Adipocyte (in vitro differentiated cells): ENCODE results near the gene NOVA2.

Source experiments
- DNase-seq: peaks from one replicate; pipeline ENCODE4 v3.0.0-alpha.2; 2015; ENCODE audit warnings: low read depth
- H3K27me3 ChIP-seq: replicated peaks from 2 replicates; pipeline ENCODE4 v1.7.0; 2013; ENCODE audit warnings: mild to moderate bottlenecking, low read length, moderate library complexity; ENCODE audit not compliant: control insufficient read depth, insufficient read depth
- H3K36me3 ChIP-seq: 2 replicates; pipeline ENCODE4 v1.7.0; 2013; ENCODE audit warnings: low read length, mild to moderate bottlenecking, moderate library complexity; ENCODE audit not compliant: control insufficient read depth, insufficient read depth, severe bottlenecking
- H3K4me1 ChIP-seq: 2 replicates; pipeline ENCODE4 v1.7.0; 2013; ENCODE audit warnings: mild to moderate bottlenecking, low read length, moderate library complexity; ENCODE audit not compliant: control insufficient read depth, insufficient read depth
- H3K4me3 ChIP-seq: 2 replicates; pipeline ENCODE4 v1.7.0; 2013; ENCODE audit warnings: mild to moderate bottlenecking, low read length, moderate library complexity
- H3K9ac ChIP-seq: 2 replicates; pipeline ENCODE4 v1.7.0; 2013; ENCODE audit warnings: mild to moderate bottlenecking, low read length, moderate library complexity
- H3K9me3 ChIP-seq: 2 replicates; pipeline ENCODE4 v1.7.0; 2013; ENCODE audit warnings: mild to moderate bottlenecking, low read length, moderate library complexity; ENCODE audit not compliant: control insufficient read depth

NOVA2 gene

GRCh38 chr19:45996933-45997332, 23.3 kb upstream of the NOVA2 start:
- H3K4me1 ChIP-seq: peaks cover 12% of the 10 kb centered on the region
- no peak overlapping the region for H3K4me3 ChIP-seq
- no peaks in the 10 kb centered on the region for H3K27me3 ChIP-seq
- no peak for DNase-seq
- H3K9ac ChIP-seq: no peak overlapping the region
- no peaks in the 10 kb centered on the region for H3K36me3 ChIP-seq
- H3K9me3 ChIP-seq: no peaks in the 10 kb centered on the region

GRCh38 chr19:45995715-45996385, 22.2 kb upstream of the NOVA2 start:
- H3K36me3 ChIP-seq: no peaks in the 10 kb centered on the region
- DNase-seq: peak; percentile 36
- no peaks in the 10 kb centered on the region for H3K9me3 ChIP-seq
- H3K27me3 ChIP-seq: no peaks in the 10 kb centered on the region
- peak overlapping the region; percentile 87 for H3K9ac ChIP-seq
- H3K4me1 ChIP-seq: peaks cover 14% of the 10 kb centered on the region
- peak overlapping the region; percentile 87 for H3K4me3 ChIP-seq

DNA sequence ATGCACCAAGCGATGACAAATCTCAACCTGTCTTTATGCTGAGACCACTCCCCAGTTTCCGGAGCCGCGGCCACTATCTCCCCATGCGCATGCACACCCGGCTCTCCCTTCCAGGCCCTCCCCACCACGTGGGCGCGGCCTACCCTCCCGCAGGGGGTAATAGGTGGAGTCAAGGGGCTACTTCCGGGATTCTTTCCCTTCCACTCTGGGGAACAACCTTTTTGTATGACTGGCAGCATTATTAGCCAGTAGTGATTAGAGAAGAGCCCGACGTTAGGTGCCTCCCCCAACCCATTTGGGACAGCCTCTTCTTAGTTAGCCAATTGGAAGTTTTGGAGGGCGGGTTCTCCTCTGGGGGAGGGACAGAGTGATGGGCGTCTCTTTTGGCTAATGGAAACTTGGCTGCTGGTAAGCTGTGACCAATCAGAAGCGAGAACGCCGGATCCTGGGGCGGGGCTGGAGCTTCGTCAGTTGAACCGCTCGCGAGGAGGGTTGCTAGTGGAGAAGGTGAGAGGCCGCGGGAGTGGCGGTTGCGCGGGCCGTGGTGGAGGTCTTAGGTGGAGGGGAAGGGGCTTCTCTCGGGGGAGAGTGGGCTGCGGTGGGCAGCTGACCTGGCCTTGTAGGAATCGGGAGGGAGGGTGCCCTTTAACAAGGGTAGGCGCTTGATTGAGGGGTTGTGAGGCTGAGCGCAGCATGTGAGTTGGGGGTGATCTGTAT, 21.5 kb upstream of the NOVA2 start, which contains the start of gene CCDC61:
Gene CCDC61, plus strand, starts transcription at position 470 of the 717 bp plus-strand sequence. CDS start 7,552 bp downstream, outside the sequence.
- H3K4me1 ChIP-seq: peaks cover 19% of the 10 kb centered on the region
- peak; percentile 100 for DNase-seq
- H3K4me3 ChIP-seq: peak within 1 kb of the TSS; percentile 87
- H3K27me3 ChIP-seq: no peaks in the 10 kb centered on the region
- H3K9ac ChIP-seq: peak within 1 kb of the TSS; percentile 87
- no peaks in the 10 kb centered on the region for H3K36me3 ChIP-seq
- H3K9me3 ChIP-seq: no peaks in the 10 kb centered on the region

- Histone ChIP-seq H3K9ac (peak overlapping the region; percentile 74), H3K9me3 (no peaks in the 10 kb centered on the region), H3K4me1 (peaks cover 19% of the 10 kb centered on the region), H3K27me3 (no peaks in the 10 kb centered on the region), H3K4me3 (peak overlapping the region; percentile 82), H3K36me3 (no peaks in the 10 kb centered on the region)
- DNase-seq: no peak
These were observed 20.9 kb upstream of the NOVA2 start for GRCh38 chr19:45994456-45994997.

DNA sequence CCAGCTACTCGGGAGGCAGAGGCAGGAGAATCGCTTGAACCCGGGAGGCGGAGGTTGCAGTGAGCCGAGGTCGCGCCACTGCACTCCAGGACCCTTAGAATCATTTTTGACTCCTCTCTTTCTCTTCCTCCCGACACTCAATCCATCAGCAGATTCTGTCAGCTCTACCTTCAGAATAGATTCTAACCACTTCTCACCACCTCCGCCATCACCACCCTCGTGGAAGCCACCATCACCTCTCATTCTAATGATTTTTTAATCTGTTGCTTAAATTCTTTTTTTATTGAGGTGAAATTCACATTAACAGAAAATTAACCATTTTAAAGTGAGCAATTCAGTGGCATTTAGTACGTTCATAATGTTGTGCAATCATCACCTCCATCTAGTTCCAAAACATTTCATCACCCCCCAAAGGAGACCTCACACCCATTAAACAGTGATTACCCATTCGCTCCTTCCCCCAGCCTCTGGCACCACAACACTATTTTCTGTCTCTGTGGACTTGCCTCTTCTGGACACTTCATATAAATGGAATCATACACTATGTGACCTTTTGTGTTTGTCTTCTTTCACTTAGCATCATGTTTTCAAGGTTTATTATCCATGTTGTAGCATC, 16.6 kb upstream of the NOVA2 start:
- Histone ChIP-seq H3K36me3 (no peaks in the 10 kb centered on the region), H3K9me3 (no peaks in the 10 kb centered on the region)
- DNase-seq: no peak

GRCh38 chr19:45985321-45985720, 11.7 kb upstream of the NOVA2 start:
- Histone ChIP-seq H3K36me3 (no peaks in the 10 kb centered on the region), H3K9me3 (no peaks in the 10 kb centered on the region), H3K4me3 (no peak overlapping the region), H3K9ac (no peak overlapping the region), H3K27me3 (peaks cover 10% of the 10 kb centered on the region), H3K4me1 (peaks cover under 1% of the 10 kb centered on the region)
- no peak for DNase-seq

More for the DNA sequence above, 16.6 kb upstream of the NOVA2 start:
- no peak overlapping the region for H3K4me3 ChIP-seq
- H3K4me1 ChIP-seq: peaks cover 13% of the 10 kb centered on the region
- H3K27me3 ChIP-seq: no peaks in the 10 kb centered on the region
- no peak overlapping the region for H3K9ac ChIP-seq

DNA sequence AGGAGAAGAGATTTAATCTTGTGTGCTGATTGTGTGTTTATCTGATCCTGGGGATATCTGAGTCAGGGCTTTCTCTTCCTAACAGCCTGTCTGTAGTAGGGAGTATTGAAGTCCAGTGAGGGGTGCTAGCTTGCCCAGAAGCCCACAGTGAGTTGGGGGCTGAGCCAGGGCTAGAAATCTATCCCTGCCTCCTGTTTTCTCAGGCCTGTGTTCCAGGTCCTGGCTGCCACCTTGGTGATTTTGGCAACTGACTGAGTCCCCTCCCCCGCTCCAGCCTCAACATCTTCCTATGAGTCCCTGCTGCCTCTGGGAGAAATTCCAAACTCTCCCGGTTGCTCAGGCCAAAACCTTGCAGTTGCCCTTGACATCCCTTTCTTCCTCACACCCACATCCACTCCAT, 7.7 kb upstream of the NOVA2 start:
- H3K4me1 ChIP-seq: no peaks in the 10 kb centered on the region
- H3K36me3 ChIP-seq: no peaks in the 10 kb centered on the region
- no peaks in the 10 kb centered on the region for H3K9me3 ChIP-seq
- H3K9ac ChIP-seq: no peak overlapping the region
- no peak for DNase-seq
- peaks cover 21% of the 10 kb centered on the region for H3K27me3 ChIP-seq
- H3K4me3 ChIP-seq: no peak overlapping the region

GRCh38 chr19:45978156-45978555, 4.5 kb upstream of the NOVA2 start:
- Histone ChIP-seq H3K4me1 (no peaks in the 10 kb centered on the region), H3K36me3 (no peaks in the 10 kb centered on the region), H3K4me3 (no peak overlapping the region), H3K27me3 (peaks cover 33% of the 10 kb centered on the region), H3K9me3 (no peaks in the 10 kb centered on the region), H3K9ac (no peak overlapping the region)
- DNase-seq: no peak

GRCh38 chr19:45976178-45976577, 2.5 kb upstream of the NOVA2 start:
- H3K27me3 ChIP-seq: peaks cover 48% of the 10 kb centered on the region
- no peak for DNase-seq
- H3K4me3 ChIP-seq: no peak overlapping the region
- no peak overlapping the region for H3K9ac ChIP-seq
- no peaks in the 10 kb centered on the region for H3K4me1 ChIP-seq
- H3K36me3 ChIP-seq: no peaks in the 10 kb centered on the region
- H3K9me3 ChIP-seq: no peaks in the 10 kb centered on the region

DNA sequence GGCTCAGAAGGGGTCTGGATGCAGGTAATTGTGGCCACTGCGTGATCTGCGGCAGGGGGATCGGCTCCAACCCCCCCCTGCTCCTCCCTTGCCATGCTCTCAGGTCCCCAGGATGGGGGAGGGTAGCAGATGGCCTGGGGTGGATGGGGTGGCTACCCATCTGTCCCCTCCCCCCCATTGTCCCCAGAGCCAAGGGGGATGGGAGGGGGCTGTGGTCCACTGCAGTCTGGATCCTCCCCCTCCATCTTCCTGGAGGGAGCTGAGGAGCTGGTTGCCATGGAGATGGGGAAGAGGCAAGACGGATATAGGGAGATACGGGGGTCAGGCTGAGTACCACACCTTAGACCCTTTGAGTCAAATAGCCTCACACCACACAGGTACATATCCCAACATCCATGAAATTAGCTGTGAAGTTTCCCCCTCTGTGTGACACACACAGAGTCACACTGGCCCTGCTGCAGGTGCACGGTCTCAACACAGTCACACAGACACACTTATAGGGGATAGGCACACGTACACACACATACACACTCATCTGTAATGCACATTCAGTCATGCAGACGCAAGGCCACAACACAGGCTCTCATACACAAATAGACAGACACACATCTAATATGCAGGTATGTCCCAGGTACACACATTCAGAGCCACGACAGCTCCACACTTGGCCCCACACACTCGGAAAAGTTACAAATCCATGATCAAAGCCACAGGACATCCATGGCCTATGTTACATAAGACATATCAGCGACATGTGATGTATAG, 1.8 kb upstream of the NOVA2 start:
- Histone ChIP-seq H3K9ac (no peak overlapping the region), H3K4me3 (no peak overlapping the region), H3K4me1 (no peaks in the 10 kb centered on the region), H3K27me3 (peaks cover 55% of the 10 kb centered on the region), H3K36me3 (no peaks in the 10 kb centered on the region), H3K9me3 (no peaks in the 10 kb centered on the region)
- DNase-seq: no peak
